NCI-H1105 treated with DMSO at 0.1 percent for 48 hours (cell line): ENCODE measurements around the gene PKP3.
"Not testable (repeated sequence)": the region's sequence is repeated elsewhere in the genome, so short reads cannot be mapped to it uniquely, and the experiment has no call there.

Experiments used
- DNase-seq: peaks from one replicate; lab custom pipeline; 2025; lab: John Stamatoyannopoulos, UW

PKP3 gene

GRCh38 chr11:362642-363442, 31.2 kb upstream of the PKP3 start:
- DNase-seq: no peak

- not testable (repeated sequence) for DNase-seq
Measured at GRCh38 chr11:363443-363805, 30.6 kb upstream of the PKP3 start.

GRCh38 chr11:363948-364761, 29.9 kb upstream of the PKP3 start:
- DNase-seq: peak; percentile 89

GRCh38 chr11:364991-365725, 28.9 kb upstream of the PKP3 start:
- no peak for DNase-seq

GRCh38 chr11:365831-366230, 28.2 kb upstream of the PKP3 start:
- no peak for DNase-seq

- DNase-seq: no peak
Measured at GRCh38 chr11:367956-368413, 26.0 kb upstream of the PKP3 start.

GRCh38 chr11:368414-369335, 25.3 kb upstream of the PKP3 start:
- no peak for DNase-seq

- peak; percentile 27 for DNase-seq
Measured at GRCh38 chr11:369336-370018, 24.5 kb upstream of the PKP3 start, which contains the start of gene B4GALNT4. Gene B4GALNT4 (plus strand): TSS chr11:369499. CDS start chr11:369804, 305 bp downstream.

GRCh38 chr11:370070-370941, 23.7 kb upstream of the PKP3 start:
- no peak for DNase-seq

GRCh38 chr11:371051-371450, 23.0 kb upstream of the PKP3 start:
- DNase-seq: no peak

- DNase-seq: no peak
Measured at GRCh38 chr11:371716-372590, 22.1 kb upstream of the PKP3 start.

GRCh38 chr11:372809-373715, 20.9 kb upstream of the PKP3 start:
- no peak for DNase-seq

- DNase-seq: no peak
Measured at GRCh38 chr11:373716-374551, 20.1 kb upstream of the PKP3 start.

- DNase-seq: no peak
Measured at GRCh38 chr11:375065-376025, 18.7 kb upstream of the PKP3 start.

- DNase-seq: no peak
Measured at GRCh38 chr11:376531-377173, 17.4 kb upstream of the PKP3 start.
